ENCODE measurements around the gene PLCB1. TPM values are rescaled to one million over a fixed set of nuclear protein-coding genes. Genes with fewer than 3 reads are reported as not detected.

The PLCB1 gene
- total and polyA plus RNA-seq, 3 experiments from 2014 or later = 8.5 to 9.9 (median 8.8) TPM

GRCh38 chr20:8145246-8146168 is 13.4 kb downstream of the PLCB1 start:
- H3K4me3 Mint-ChIP-seq = peak overlapping the region; percentile 10 to 83 (median 60)
- H3K9me3 Mint-ChIP-seq = no peaks in the 10 kb centered on the region
- H3K27me3 ChIP-seq (ENCODE audit: insufficient read depth, low read length, poor library complexity, severe bottlenecking) = no peaks in the 10 kb centered on the region
- no peaks in the 10 kb centered on the region for H3K36me3 ChIP-seq (ENCODE audit: insufficient read depth, low read length)
- peak overlapping the region; percentile 59 to 92 (median 79) for H3K27ac Mint-ChIP-seq
- no peak for DNase-seq
- peaks cover 0 to 2% (median 0%) of the 10 kb centered on the region in 3 donors for H3K36me3 Mint-ChIP-seq
- H3K27me3 Mint-ChIP-seq = no peaks in the 10 kb centered on the region
- ChIA-PET POLR2A (no interaction called here), CTCF (no interaction called here)
- no peak overlapping the region for H3K4me3 ChIP-seq (ENCODE audit: low read length)
- no peak overlapping the region for H3K27ac ChIP-seq (ENCODE audit: low read depth, low read length)
- peaks cover 20% of the 10 kb centered on the region for H3K4me1 ChIP-seq (ENCODE audit: insufficient read depth, low read length)
- peaks cover 56 to 69% (median 67%) of the 10 kb centered on the region in 3 donors for H3K4me1 Mint-ChIP-seq
- no peaks in the 10 kb centered on the region for H3K9me3 ChIP-seq (ENCODE audit: low read length)

GRCh38 chr20:8147476-8147875 is 15.4 kb downstream of the PLCB1 start:
- ChIA-PET CTCF (interaction anchor here (1.1 kb wide), 1 partner anchor 14 kb away, joined by 3 read pairs; no protein-coding TSS in a partner anchor), POLR2A (interaction anchor here (0.6 kb wide), 1 partner anchor 13 kb away, joined by 3 read pairs; no protein-coding TSS in a partner anchor)
- DNase-seq = no peak
- Histone ChIP-seq H3K27me3 (ENCODE audit: insufficient read depth, low read length, poor library complexity, severe bottlenecking) (no peaks in the 10 kb centered on the region), H3K36me3 (ENCODE audit: insufficient read depth, low read length) (no peaks in the 10 kb centered on the region), H3K4me1 (ENCODE audit: insufficient read depth, low read length) (peaks cover 30% of the 10 kb centered on the region), H3K27ac (ENCODE audit: low read depth, low read length) (no peak overlapping the region), H3K4me3 (ENCODE audit: low read length) (no peak overlapping the region), H3K9me3 (ENCODE audit: low read length) (no peaks in the 10 kb centered on the region)
- no peaks in the 10 kb centered on the region for H3K27me3 Mint-ChIP-seq
- peaks cover 0 to 2% (median 0%) of the 10 kb centered on the region in 3 donors for H3K36me3 Mint-ChIP-seq
- no peak overlapping the region for H3K4me3 Mint-ChIP-seq
- no peaks in the 10 kb centered on the region for H3K9me3 Mint-ChIP-seq
- H3K27ac Mint-ChIP-seq = peak overlapping the region in 1 of 8 donors; percentile 29
- peaks cover 68 to 88% (median 84%) of the 10 kb centered on the region in 3 donors for H3K4me1 Mint-ChIP-seq

- Mint-ChIP-seq H3K27ac (no peak overlapping the region), H3K4me1 (peaks cover 68 to 89% (median 84%) of the 10 kb centered on the region in 3 donors), H3K27me3 (no peaks in the 10 kb centered on the region), H3K4me3 (no peak overlapping the region), H3K9me3 (no peaks in the 10 kb centered on the region), H3K36me3 (peaks cover 0 to 2% (median 0%) of the 10 kb centered on the region in 3 donors)
- peaks cover 41% of the 10 kb centered on the region for H3K4me1 ChIP-seq (ENCODE audit: insufficient read depth, low read length)
- H3K4me3 ChIP-seq (ENCODE audit: low read length) = no peak overlapping the region
- DNase-seq = no peak
- no peaks in the 10 kb centered on the region for H3K36me3 ChIP-seq (ENCODE audit: insufficient read depth, low read length)
- H3K9me3 ChIP-seq (ENCODE audit: low read length) = no peaks in the 10 kb centered on the region
- ChIA-PET POLR2A (no interaction called here), CTCF (interaction anchor here (0.9 kb wide), 1 partner anchor 14 kb away, joined by 3 read pairs; no protein-coding TSS in a partner anchor)
- H3K27ac ChIP-seq (ENCODE audit: low read depth, low read length) = no peak overlapping the region
- no peaks in the 10 kb centered on the region for H3K27me3 ChIP-seq (ENCODE audit: insufficient read depth, low read length, poor library complexity, severe bottlenecking)
Observed at GRCh38 chr20:8148501-8148900, 16.4 kb downstream of the PLCB1 start.

- ChIA-PET POLR2A (no interaction called here), CTCF (interaction anchor here (1.4 kb wide), 1 partner anchor 10 kb away, joined by 3 read pairs; no protein-coding TSS in a partner anchor)
- Histone ChIP-seq H3K27me3 (ENCODE audit: insufficient read depth, low read length, poor library complexity, severe bottlenecking) (no peaks in the 10 kb centered on the region), H3K9me3 (ENCODE audit: low read length) (no peaks in the 10 kb centered on the region), H3K4me1 (ENCODE audit: insufficient read depth, low read length) (peaks cover 43% of the 10 kb centered on the region), H3K27ac (ENCODE audit: low read depth, low read length) (no peak overlapping the region), H3K36me3 (ENCODE audit: insufficient read depth, low read length) (no peaks in the 10 kb centered on the region), H3K4me3 (ENCODE audit: low read length) (no peak overlapping the region)
- peak overlapping the region in 7 of 8 donors; percentile 43 to 92 (median 52) for H3K27ac Mint-ChIP-seq
- peaks cover 0 to 2% (median 0%) of the 10 kb centered on the region in 3 donors for H3K36me3 Mint-ChIP-seq
- DNase-seq = no peak
- H3K27me3 Mint-ChIP-seq = no peaks in the 10 kb centered on the region
- peaks cover 69 to 89% (median 84%) of the 10 kb centered on the region in 3 donors for H3K4me1 Mint-ChIP-seq
- no peak overlapping the region for H3K4me3 Mint-ChIP-seq
- no peaks in the 10 kb centered on the region for H3K9me3 Mint-ChIP-seq
Observed at GRCh38 chr20:8150591-8150990, 18.5 kb downstream of the PLCB1 start.

- no peaks in the 10 kb centered on the region for H3K9me3 Mint-ChIP-seq
- H3K27me3 Mint-ChIP-seq = no peaks in the 10 kb centered on the region
- peak overlapping the region; percentile 26 to 92 (median 80) for H3K27ac Mint-ChIP-seq
- peaks cover 68 to 89% (median 84%) of the 10 kb centered on the region in 3 donors for H3K4me1 Mint-ChIP-seq
- H3K4me1 ChIP-seq (ENCODE audit: insufficient read depth, low read length) = peaks cover 48% of the 10 kb centered on the region
- POLR2A ChIA-PET = no interaction called here
- H3K4me3 Mint-ChIP-seq = peak overlapping the region; percentile 45 to 78 (median 61)
- H3K27me3 ChIP-seq (ENCODE audit: insufficient read depth, low read length, poor library complexity, severe bottlenecking) = no peaks in the 10 kb centered on the region
- H3K36me3 ChIP-seq (ENCODE audit: insufficient read depth, low read length) = no peaks in the 10 kb centered on the region
- H3K36me3 Mint-ChIP-seq = peaks cover 0 to 2% (median 0%) of the 10 kb centered on the region in 3 donors
- no peak overlapping the region for H3K27ac ChIP-seq (ENCODE audit: low read depth, low read length)
- no peaks in the 10 kb centered on the region for H3K9me3 ChIP-seq (ENCODE audit: low read length)
- H3K4me3 ChIP-seq (ENCODE audit: low read length) = no peak overlapping the region
- CTCF ChIA-PET = interaction anchor here (1.4 kb wide), 1 partner anchor 10 kb away, joined by 3 read pairs; no protein-coding TSS in a partner anchor
- DNase-seq = no peak
Observed at GRCh38 chr20:8151372-8151771, 19.3 kb downstream of the PLCB1 start.

- H3K4me3 ChIP-seq (ENCODE audit: low read length) = no peak overlapping the region
- H3K27me3 ChIP-seq (ENCODE audit: insufficient read depth, low read length, poor library complexity, severe bottlenecking) = no peaks in the 10 kb centered on the region
- H3K36me3 Mint-ChIP-seq = peaks cover 0 to 2% (median 0%) of the 10 kb centered on the region in 3 donors
- no peak overlapping the region for H3K27ac ChIP-seq (ENCODE audit: low read depth, low read length)
- POLR2A ChIA-PET = interaction anchor here (1.2 kb wide), 1 partner anchor 10 kb away, joined by 3 read pairs; no protein-coding TSS in a partner anchor
- no peaks in the 10 kb centered on the region for H3K9me3 Mint-ChIP-seq
- H3K4me3 Mint-ChIP-seq = peak overlapping the region in 1 of 7 donors; percentile 78
- no peaks in the 10 kb centered on the region for H3K27me3 Mint-ChIP-seq
- H3K4me1 Mint-ChIP-seq = peaks cover 73 to 92% (median 89%) of the 10 kb centered on the region in 3 donors
- H3K27ac Mint-ChIP-seq = peak overlapping the region in 6 of 8 donors; percentile 7 to 92 (median 70)
- DNase-seq = no peak
- no peaks in the 10 kb centered on the region for H3K9me3 ChIP-seq (ENCODE audit: low read length)
- peaks cover 56% of the 10 kb centered on the region for H3K4me1 ChIP-seq (ENCODE audit: insufficient read depth, low read length)
- no peaks in the 10 kb centered on the region for H3K36me3 ChIP-seq (ENCODE audit: insufficient read depth, low read length)
- CTCF ChIA-PET = interaction anchor here (1.4 kb wide), 1 partner anchor 11 kb away, joined by 3 read pairs; no protein-coding TSS in a partner anchor
Observed at GRCh38 chr20:8152183-8152582, 20.1 kb downstream of the PLCB1 start.

GRCh38 chr20:8152847-8153246 is 20.8 kb downstream of the PLCB1 start:
- Mint-ChIP-seq H3K27me3 (no peaks in the 10 kb centered on the region), H3K9me3 (no peaks in the 10 kb centered on the region), H3K36me3 (no peaks in the 10 kb centered on the region), H3K4me3 (peak overlapping the region in 5 of 7 donors; percentile 4 to 66 (median 39)), H3K27ac (peak overlapping the region in 7 of 8 donors; percentile 4 to 61 (median 46)), H3K4me1 (peaks cover 71 to 90% (median 87%) of the 10 kb centered on the region in 3 donors)
- peaks cover 58% of the 10 kb centered on the region for H3K4me1 ChIP-seq (ENCODE audit: insufficient read depth, low read length)
- no peaks in the 10 kb centered on the region for H3K9me3 ChIP-seq (ENCODE audit: low read length)
- ChIA-PET POLR2A (interaction anchor here (0.9 to 2.2 kb wide), 3 partner anchors 9 to 20 kb away, joined by 3 to 9 read pairs (median 3); no protein-coding TSS in a partner anchor), CTCF (interaction anchor here (1.1 to 1.3 kb wide), 3 partner anchors 9 to 21 kb away, joined by 3 to 4 read pairs (median 4); partner anchors contain the start of gene PLCB1)
- no peak for DNase-seq
- H3K4me3 ChIP-seq (ENCODE audit: low read length) = no peak overlapping the region
- H3K27me3 ChIP-seq (ENCODE audit: insufficient read depth, low read length, poor library complexity, severe bottlenecking) = no peaks in the 10 kb centered on the region
- no peaks in the 10 kb centered on the region for H3K36me3 ChIP-seq (ENCODE audit: insufficient read depth, low read length)
- H3K27ac ChIP-seq (ENCODE audit: low read depth, low read length) = no peak overlapping the region
